HEK293T (cell line): ENCODE measurements around the gene PLEKHG4.

Source experiments
- ARNT ChIP-seq: fragments of 450-650 bp; IDR thresholded peaks from 2 replicates; pipeline ENCODE4 v1.6.1; 2017; ENCODE audit warnings: mild to moderate bottlenecking
- BHLHE40 ChIP-seq: fragments of 450-650 bp; IDR thresholded peaks from 2 replicates; pipeline ENCODE4 v1.6.1; 2016; ENCODE audit warnings: mild to moderate bottlenecking, moderate library complexity, borderline replicate concordance
- CTBP1 ChIP-seq: fragments of 450-650 bp; IDR thresholded peaks from 2 replicates; pipeline ENCODE4 v1.6.1; 2016; ENCODE audit warnings: borderline replicate concordance
- ELF4 ChIP-seq: fragments of 450-650 bp; IDR thresholded peaks from 2 replicates; pipeline ENCODE4 v1.6.1; 2017; ENCODE audit warnings: antibody characterized with exemption
- FOXA1 ChIP-seq: fragments of 450-650 bp; IDR thresholded peaks from 2 replicates; pipeline ENCODE4 v1.6.1; 2016; ENCODE audit warnings: mild to moderate bottlenecking
- FOXK2 ChIP-seq: fragments of 450-650 bp; IDR thresholded peaks from 2 replicates; pipeline ENCODE4 v1.6.1; 2016; ENCODE audit warnings: mild to moderate bottlenecking
- FOXM1 ChIP-seq: fragments of 450-650 bp; IDR thresholded peaks from 2 replicates; pipeline ENCODE4 v1.6.1; 2017; ENCODE audit warnings: mild to moderate bottlenecking, borderline replicate concordance
- HDGF ChIP-seq: fragments of 450-650 bp; IDR thresholded peaks from 2 replicates; pipeline ENCODE4 v1.6.1; 2017; ENCODE audit warnings: antibody characterized with exemption, borderline replicate concordance
- L3MBTL2 ChIP-seq: fragments of 450-650 bp; conservative IDR thresholded peaks from 2 replicates; pipeline ENCODE4 v1.6.1; 2016; ENCODE audit warnings: mild to moderate bottlenecking
- SP1 ChIP-seq: fragments of 450-650 bp; IDR thresholded peaks from 2 replicates; pipeline ENCODE4 v1.6.1; 2017
- SUZ12 ChIP-seq: fragments of 450-650 bp; IDR thresholded peaks from 2 replicates; pipeline ENCODE4 v1.6.1; 2016; ENCODE audit warnings: mild to moderate bottlenecking
- TARDBP ChIP-seq: fragments of 450-650 bp; IDR thresholded peaks from 2 replicates; pipeline ENCODE4 v1.6.1; 2016
- ZNF384 ChIP-seq: fragments of 450-650 bp; IDR thresholded peaks from 2 replicates; pipeline ENCODE4 v1.6.1; 2016
- TF ChIP-seq, protein P1 (sequence below): fragments of 450-650 bp; IDR thresholded peaks from 2 replicates; pipeline ENCODE4 v1.6.1; 2016

GRCh38 chr16:67291461-67291860, 12.1 kb downstream of the PLEKHG4 start:
- TF ChIP-seq SUZ12 = no peak
- TF ChIP-seq ELF4 = no peak
- no peak for TF ChIP-seq TARDBP
- no peak for TF ChIP-seq SP1
- TF ChIP-seq L3MBTL2 = no peak
- TF ChIP-seq BHLHE40 = no peak
- TF ChIP-seq FOXM1 = no peak
- no peak for TF ChIP-seq HDGF
- TF ChIP-seq ARNT = no peak
- no peak for TF ChIP-seq CTBP1
- no peak for TF ChIP-seq ZNF384
- TF ChIP-seq, protein P1, sequence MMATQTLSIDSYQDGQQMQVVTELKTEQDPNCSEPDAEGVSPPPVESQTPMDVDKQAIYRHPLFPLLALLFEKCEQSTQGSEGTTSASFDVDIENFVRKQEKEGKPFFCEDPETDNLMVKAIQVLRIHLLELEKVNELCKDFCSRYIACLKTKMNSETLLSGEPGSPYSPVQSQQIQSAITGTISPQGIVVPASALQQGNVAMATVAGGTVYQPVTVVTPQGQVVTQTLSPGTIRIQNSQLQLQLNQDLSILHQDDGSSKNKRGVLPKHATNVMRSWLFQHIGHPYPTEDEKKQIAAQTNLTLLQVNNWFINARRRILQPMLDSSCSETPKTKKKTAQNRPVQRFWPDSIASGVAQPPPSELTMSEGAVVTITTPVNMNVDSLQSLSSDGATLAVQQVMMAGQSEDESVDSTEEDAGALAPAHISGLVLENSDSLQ = no peak
- no peak for TF ChIP-seq FOXK2
- TF ChIP-seq FOXA1 = no peak
